Caco-2 (cell line): ENCODE results near the gene GIT2. TPM values are rescaled to one million over a fixed set of nuclear protein-coding genes. Genes with fewer than 3 reads are reported as not detected.

Experiments used
- BruUV-seq: library from RNA; stranded (reverse); fragments of 400-500 nt; replicated peaks from 2 replicates; lab custom pipeline; 2021; lab: Mats Ljungman, UMichigan
- CTCF ChIA-PET: fragments of 300-600 bp; sonication (Branson Sonifier 250); formaldehyde crosslinking; loops from one replicate; lab custom pipeline; 2022; ENCODE audit warnings: antibody characterized with exemption; lab: Charles Lee
- POLR2A ChIA-PET: fragments of 300-600 bp; sonication (Branson Sonifier 250); formaldehyde crosslinking; loops from one replicate; lab custom pipeline; 2022; ENCODE audit warnings: antibody characterized with exemption; lab: Charles Lee
- DNase-seq, 2 experiments: peaks; one replicate each; pipeline versions ENCODE4 v3.0.0 to v3.0.0-alpha.2; 2020 to 2022
- H3K27me3 ChIP-seq: replicated peaks from 2 replicates; pipeline ENCODE4 v1.6.0; 2011; ENCODE audit warnings: low read length; ENCODE audit not compliant: control insufficient read depth, insufficient read depth
- H3K36me3 ChIP-seq: 2 replicates; pipeline ENCODE4 v1.5.1; 2011; ENCODE audit warnings: low read length; ENCODE audit not compliant: control insufficient read depth, insufficient read depth
- H3K4me1 ChIP-seq: fragments of 250-450 bp; sonication (Bioruptor Pico); 2 replicates; pipeline ENCODE4 v1.5.1; 2020; ENCODE audit warnings: mild to moderate bottlenecking
- H3K4me3 ChIP-seq: 2 replicates; pipeline ENCODE4 v1.5.1; 2011; ENCODE audit warnings: low read depth, mild to moderate bottlenecking, control low read depth, low read length
- H3K9me3 ChIP-seq: fragments of 250-450 bp; sonication (Bioruptor Pico); 2 replicates; pipeline ENCODE4 v1.5.1; 2020; ENCODE audit warnings: mild to moderate bottlenecking, moderate library complexity
- H3K27ac Mint-ChIP-seq: one replicate; pipeline ENCODE4 v1.8.0; 2022; ENCODE audit warnings: mixed read lengths; ENCODE audit not compliant: unreplicated experiment
- H3K27me3 Mint-ChIP-seq: one replicate; pipeline ENCODE4 v1.8.0; 2022; ENCODE audit warnings: mixed read lengths; ENCODE audit not compliant: insufficient read depth, unreplicated experiment
- H3K36me3 Mint-ChIP-seq: one replicate; pipeline ENCODE4 v1.8.0; 2022; ENCODE audit warnings: mild to moderate bottlenecking, mixed read lengths; ENCODE audit not compliant: insufficient read depth, unreplicated experiment
- H3K4me1 Mint-ChIP-seq: one replicate; pipeline ENCODE4 v1.8.0; 2022; ENCODE audit warnings: low read depth, mixed read lengths; ENCODE audit not compliant: unreplicated experiment
- H3K4me3 Mint-ChIP-seq: one replicate; pipeline ENCODE4 v1.8.0; 2022; ENCODE audit warnings: mild to moderate bottlenecking, moderate library complexity, mixed read lengths; ENCODE audit not compliant: unreplicated experiment
- H3K9me3 Mint-ChIP-seq: one replicate; pipeline ENCODE4 v1.8.0; 2022; ENCODE audit warnings: mixed read lengths; ENCODE audit not compliant: unreplicated experiment
- intact Hi-C: fragments of 100-400 bp; cut with micrococcal nuclease; formaldehyde crosslinking; loops from one replicate; pipeline ENCODE4 v1.10.0; 2022; ENCODE audit not compliant: unreplicated experiment
- total RNA-seq: library from RNA; stranded (reverse); gene quantifications from 2 replicates; pipeline ENCODE4 v1.2.3, GENCODE V29; 2022
- TF ChIP-seq, protein P1 (sequence below), 2 experiments: fragments of 200-600 bp in 1 of 2; IDR thresholded peaks; 1 replicate in 1 of 2; 2 replicates in 1 of 2; pipeline versions ENCODE4 v1.5.1 to v1.8.0; 2011 to 2022; ENCODE audit warnings: antibody characterized with exemption in 1 of 2, control low read depth in 1 of 2, inconsistent platforms in 1 of 2, low read depth in 1 of 2, low read length in 1 of 2, mild to moderate bottlenecking in 1 of 2, moderate library complexity in 1 of 2; ENCODE audit not compliant: insufficient read depth in 1 of 2, severe bottlenecking in 1 of 2, unreplicated experiment in 1 of 2

The GIT2 gene
- total RNA-seq, 1 experiment from 2014 or later = 29.3 TPM

DNA sequence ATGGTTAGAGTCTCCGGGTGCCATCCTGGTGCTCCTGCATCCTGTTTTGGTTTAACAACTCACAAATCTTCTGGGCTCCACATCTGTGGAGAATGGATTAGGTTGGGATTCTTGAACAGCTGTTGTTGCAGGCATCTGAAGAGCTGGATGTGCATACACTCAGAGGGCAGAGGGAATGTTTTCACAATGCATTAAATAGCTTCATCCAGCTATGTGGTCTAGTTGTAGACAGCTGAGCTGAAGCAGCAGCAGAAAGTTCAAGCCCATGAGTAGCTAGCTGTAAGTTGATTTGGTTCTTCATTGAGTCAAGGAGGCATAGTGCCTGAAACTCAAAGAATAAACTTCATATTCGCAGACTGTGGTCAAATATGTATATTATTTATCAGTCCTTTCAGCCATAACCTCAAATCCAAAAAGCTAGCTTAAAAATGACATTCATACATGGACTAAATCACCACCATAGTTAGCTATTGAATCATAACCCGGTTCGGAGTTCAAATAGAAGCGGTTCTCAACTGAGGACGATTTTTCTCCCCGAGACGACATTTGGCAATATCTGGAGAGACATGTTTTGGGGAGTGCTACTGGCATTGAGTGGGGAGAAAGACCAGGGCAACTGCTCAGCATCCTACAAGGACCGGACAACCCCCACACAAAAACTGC is 2.2 kb upstream of the GIT2 start:
- CTCF ChIA-PET = interaction anchor here (0.6 kb wide), 2 partner anchors 18 to 126 kb away, joined by 3 to 4 read pairs; partner anchors contain the start of gene IFT81
- no peaks in the 10 kb centered on the region for H3K9me3 Mint-ChIP-seq
- Histone ChIP-seq H3K9me3 (no peaks in the 10 kb centered on the region), H3K36me3 (no peaks in the 10 kb centered on the region; the same call in 1 of the 2 replicates), H3K27me3 (no peaks in the 10 kb centered on the region), H3K4me3 (peak overlapping the region; percentile 74), H3K4me1 (peaks cover 19% of the 10 kb centered on the region)
- POLR2A ChIA-PET = no interaction called here
- H3K4me3 Mint-ChIP-seq = peak overlapping the region; percentile 91
- no peak for DNase-seq
- H3K27me3 Mint-ChIP-seq = no peaks in the 10 kb centered on the region
- peaks cover 22% of the 10 kb centered on the region for H3K36me3 Mint-ChIP-seq
- TF ChIP-seq, protein P1, sequence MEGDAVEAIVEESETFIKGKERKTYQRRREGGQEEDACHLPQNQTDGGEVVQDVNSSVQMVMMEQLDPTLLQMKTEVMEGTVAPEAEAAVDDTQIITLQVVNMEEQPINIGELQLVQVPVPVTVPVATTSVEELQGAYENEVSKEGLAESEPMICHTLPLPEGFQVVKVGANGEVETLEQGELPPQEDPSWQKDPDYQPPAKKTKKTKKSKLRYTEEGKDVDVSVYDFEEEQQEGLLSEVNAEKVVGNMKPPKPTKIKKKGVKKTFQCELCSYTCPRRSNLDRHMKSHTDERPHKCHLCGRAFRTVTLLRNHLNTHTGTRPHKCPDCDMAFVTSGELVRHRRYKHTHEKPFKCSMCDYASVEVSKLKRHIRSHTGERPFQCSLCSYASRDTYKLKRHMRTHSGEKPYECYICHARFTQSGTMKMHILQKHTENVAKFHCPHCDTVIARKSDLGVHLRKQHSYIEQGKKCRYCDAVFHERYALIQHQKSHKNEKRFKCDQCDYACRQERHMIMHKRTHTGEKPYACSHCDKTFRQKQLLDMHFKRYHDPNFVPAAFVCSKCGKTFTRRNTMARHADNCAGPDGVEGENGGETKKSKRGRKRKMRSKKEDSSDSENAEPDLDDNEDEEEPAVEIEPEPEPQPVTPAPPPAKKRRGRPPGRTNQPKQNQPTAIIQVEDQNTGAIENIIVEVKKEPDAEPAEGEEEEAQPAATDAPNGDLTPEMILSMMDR (IDR thresholded peaks at IDR 0.05; ENCODE audit: insufficient read depth in 1 of 2, low read depth in 1 of 2, low read length in 1 of 2, severe bottlenecking in 1 of 2, unreplicated experiment in 1 of 2) = no peak
- BruUV-seq = no TSS peak
- intact Hi-C loops = loop anchor here (5.0 kb wide), 1 partner anchor 39 kb away; no protein-coding TSS in a partner anchor
- H3K4me1 Mint-ChIP-seq = peaks cover 26% of the 10 kb centered on the region
- H3K27ac Mint-ChIP-seq = peak overlapping the region; percentile 100

DNA sequence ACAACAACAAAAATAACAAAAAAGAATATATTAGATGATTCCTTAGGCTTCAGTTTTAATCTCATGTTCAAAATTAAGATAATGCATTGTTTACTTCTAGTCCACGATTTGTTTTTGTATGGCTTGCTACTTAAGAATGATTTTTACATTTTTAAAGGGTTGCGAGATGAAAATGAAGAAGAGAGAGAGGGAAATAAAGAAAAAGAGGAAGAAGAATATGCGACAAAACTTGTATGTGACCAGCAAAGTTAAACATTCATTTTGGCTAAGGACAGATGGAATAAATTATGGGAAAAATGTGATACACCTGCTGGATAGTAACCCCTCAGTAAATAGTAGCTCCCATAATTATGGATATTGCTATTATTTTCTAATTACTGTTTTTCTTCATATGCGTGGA is 1.2 kb upstream of the GIT2 start:
- POLR2A ChIA-PET = no interaction called here
- H3K27me3 ChIP-seq = no peaks in the 10 kb centered on the region
- H3K4me1 ChIP-seq = peaks cover 19% of the 10 kb centered on the region
- H3K27me3 Mint-ChIP-seq = no peaks in the 10 kb centered on the region
- H3K27ac Mint-ChIP-seq = no peak overlapping the region
- H3K36me3 ChIP-seq = no peaks in the 10 kb centered on the region
- H3K9me3 ChIP-seq = no peaks in the 10 kb centered on the region
- H3K4me1 Mint-ChIP-seq = peaks cover 18% of the 10 kb centered on the region
- intact Hi-C loops = loop anchor here (5.0 kb wide), 1 partner anchor 40 kb away; no protein-coding TSS in a partner anchor
- CTCF ChIA-PET = no interaction called here
- H3K36me3 Mint-ChIP-seq = peaks cover 14% of the 10 kb centered on the region
- TF ChIP-seq, protein P1 (IDR thresholded peaks at IDR 0.05; ENCODE audit: insufficient read depth in 1 of 2, low read depth in 1 of 2, low read length in 1 of 2, severe bottlenecking in 1 of 2, unreplicated experiment in 1 of 2) = no peak
- H3K4me3 ChIP-seq = no peak overlapping the region
- BruUV-seq = no TSS peak
- H3K9me3 Mint-ChIP-seq = no peaks in the 10 kb centered on the region
- DNase-seq = no peak
- H3K4me3 Mint-ChIP-seq = peak overlapping the region; percentile 91

DNA sequence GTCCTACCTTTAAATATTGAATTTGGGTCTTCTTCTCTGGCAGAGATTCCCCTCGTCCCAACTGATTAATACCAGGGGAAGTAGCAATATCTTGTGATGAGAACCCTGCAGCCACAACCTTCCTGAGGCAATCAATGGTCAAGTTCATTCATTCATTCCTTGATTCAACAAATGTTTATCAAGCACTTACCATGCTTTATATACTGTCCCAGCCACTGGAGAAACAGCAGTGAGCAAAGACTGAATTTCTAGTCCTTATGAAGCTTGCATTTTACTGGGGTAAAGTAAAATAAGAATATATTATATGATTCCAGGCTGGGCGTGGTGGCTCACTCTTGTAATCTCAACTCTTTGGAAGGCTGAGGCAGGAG is 300 bp upstream of the GIT2 start:
- peaks cover 18% of the 10 kb centered on the region for H3K4me1 Mint-ChIP-seq
- no peaks in the 10 kb centered on the region for H3K9me3 ChIP-seq
- POLR2A ChIA-PET = interaction anchor here (0.8 kb wide), 1 partner anchor 66 kb away, joined by 3 read pairs; no protein-coding TSS in a partner anchor
- H3K36me3 Mint-ChIP-seq = peaks cover 14% of the 10 kb centered on the region
- H3K27me3 Mint-ChIP-seq = no peaks in the 10 kb centered on the region
- CTCF ChIA-PET = no interaction called here
- no peaks in the 10 kb centered on the region for H3K9me3 Mint-ChIP-seq
- peak overlapping the region; percentile 87 for H3K4me3 Mint-ChIP-seq
- no peaks in the 10 kb centered on the region for H3K36me3 ChIP-seq
- peak overlapping the region; percentile 85 for H3K4me3 ChIP-seq
- intact Hi-C loops = loop anchor here (5.0 kb wide), 1 partner anchor 41 kb away; no protein-coding TSS in a partner anchor
- no peaks in the 10 kb centered on the region for H3K27me3 ChIP-seq
- peak overlapping the region; percentile 67 for H3K27ac Mint-ChIP-seq
- no TSS peak for BruUV-seq
- no peak for DNase-seq
- peaks cover 19% of the 10 kb centered on the region for H3K4me1 ChIP-seq
- TF ChIP-seq, protein P1 (IDR thresholded peaks at IDR 0.05; ENCODE audit: insufficient read depth in 1 of 2, low read depth in 1 of 2, low read length in 1 of 2, severe bottlenecking in 1 of 2, unreplicated experiment in 1 of 2) = no peak
